PC-9 (cell line): ENCODE measurements around the gene IQCK. TPM values are rescaled to one million over a fixed set of nuclear protein-coding genes. Genes with fewer than 3 reads are reported as not detected.

Experiments
- BruUV-seq: library from RNA; stranded (reverse); fragments of 400-500 nt; replicated peaks from 2 replicates; lab custom pipeline; 2021; lab: Mats Ljungman, UMichigan
- CTCF ChIA-PET: fragments of 300-600 bp; sonication (Branson Sonifier 250); formaldehyde crosslinking; loops from one replicate; lab custom pipeline; 2022; ENCODE audit warnings: antibody characterized with exemption; lab: Charles Lee
- POLR2A ChIA-PET: fragments of 300-600 bp; sonication (Branson Sonifier 250); formaldehyde crosslinking; loops from one replicate; lab custom pipeline; 2022; ENCODE audit warnings: antibody characterized with exemption; ENCODE audit not compliant: unreplicated experiment; lab: Charles Lee
- DNase-seq, 2 experiments: peaks; one replicate each; pipeline versions ENCODE4 v3.0.0 to v3.0.0-alpha.2; 2015 to 2022; ENCODE audit warnings: mixed read lengths in 1 of 2
- H2AFZ ChIP-seq: fragments of 200-600 bp; sonication (generic); 2 replicates; pipeline ENCODE4 v1.8.1; 2017; ENCODE audit warnings: antibody characterized with exemption
- H3F3A ChIP-seq: fragments of 200-600 bp; sonication (generic); 2 replicates; pipeline ENCODE4 v1.8.1; 2017; ENCODE audit warnings: antibody characterized with exemption, mild to moderate bottlenecking, low read depth; ENCODE audit not compliant: insufficient read depth
- H3K27ac ChIP-seq: fragments of 200-600 bp; sonication (generic); 2 replicates; pipeline ENCODE4 v1.6.1; 2016; ENCODE audit warnings: mixed run types
- H3K27me3 ChIP-seq: fragments of 200-600 bp; sonication (generic); 2 replicates; pipeline ENCODE4 v1.6.1; 2016; ENCODE audit warnings: low read depth, mixed run types; ENCODE audit not compliant: insufficient read depth
- H3K36me3 ChIP-seq: fragments of 200-600 bp; sonication (generic); 2 replicates; pipeline ENCODE4 v1.6.1; 2016; ENCODE audit warnings: low read depth, mixed run types
- H3K4me1 ChIP-seq: fragments of 200-600 bp; sonication (generic); replicated peaks from 2 replicates; pipeline ENCODE4 v1.6.1; 2016; ENCODE audit warnings: mixed run types; ENCODE audit not compliant: insufficient read depth
- H3K4me2 ChIP-seq: fragments of 200-600 bp; sonication (generic); 2 replicates; pipeline ENCODE4 v1.6.1; 2017; ENCODE audit warnings: mixed run types
- H3K4me3 ChIP-seq: fragments of 200-600 bp; sonication (generic); 2 replicates; pipeline ENCODE4 v1.6.1; 2016; ENCODE audit warnings: mixed run types
- H3K79me2 ChIP-seq: fragments of 200-600 bp; sonication (generic); 2 replicates; pipeline ENCODE4 v1.6.1; 2017; ENCODE audit warnings: low read depth, mixed run types
- H3K9me2 ChIP-seq: fragments of 200-600 bp; sonication (generic); 2 replicates; pipeline ENCODE4 v1.8.1; 2017; ENCODE audit warnings: mild to moderate bottlenecking; ENCODE audit not compliant: insufficient read depth
- H3K9me3 ChIP-seq: fragments of 200-600 bp; sonication (generic); 2 replicates; pipeline ENCODE4 v1.8.1; 2016; ENCODE audit warnings: low read depth; ENCODE audit not compliant: insufficient read depth
- H4K20me1 ChIP-seq: fragments of 200-600 bp; sonication (generic); 2 replicates; pipeline ENCODE4 v1.8.1; 2017; ENCODE audit not compliant: insufficient read depth
- EZH2 ChIP-seq: fragments of 200-600 bp; sonication (generic); IDR thresholded peaks from 2 replicates; pipeline ENCODE4 v1.8.0; 2017; ENCODE audit warnings: antibody characterized with exemption, low read depth
- intact Hi-C: fragments of 100-400 bp; cut with micrococcal nuclease; formaldehyde crosslinking; loops from one replicate; pipeline ENCODE4 v1.10.0; 2022; ENCODE audit not compliant: unreplicated experiment
- total RNA-seq: library from RNA; stranded (reverse); gene quantifications from 2 replicates; pipeline ENCODE4 v1.2.3, GENCODE V29; 2021
- TF ChIP-seq, protein P1 (sequence below): fragments of 200-600 bp; sonication (generic); conservative IDR thresholded peaks from 2 replicates; pipeline ENCODE4 v1.6.1; 2017; ENCODE audit warnings: mixed run types, antibody characterized with exemption, mild to moderate bottlenecking, moderate library complexity

IQCK gene
- total RNA-seq, 1 experiment from 2014 or later: 21.6 TPM

DNA sequence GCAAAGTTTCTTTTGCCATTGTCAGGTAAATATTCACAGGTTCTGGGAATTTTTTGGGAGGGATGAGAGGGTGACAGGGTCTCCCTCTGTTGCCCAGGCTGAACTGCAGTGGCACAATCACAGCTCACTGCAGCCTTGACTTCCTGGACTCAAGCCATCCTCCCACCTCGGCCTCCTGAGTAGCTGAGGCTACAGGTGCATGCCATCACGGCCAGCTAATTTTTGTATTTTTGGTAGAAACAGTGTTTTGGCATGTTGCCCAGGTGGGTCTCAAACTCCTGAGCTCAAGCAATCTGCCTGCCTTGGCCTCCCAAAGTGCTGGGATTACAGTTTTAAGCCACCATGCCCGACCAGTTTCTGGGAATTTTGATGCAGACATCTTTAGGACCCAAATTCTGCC lies 53.0 kb downstream of the IQCK start:
- H3K4me1 ChIP-seq: no peaks in the 10 kb centered on the region
- H3F3A ChIP-seq: no peaks in the 10 kb centered on the region
- 0 out of 2 replicates have a peak, but pooled peaks cover 3% of the 10 kb centered on the region for H3K36me3 ChIP-seq
- no peaks in the 10 kb centered on the region for H3K79me2 ChIP-seq
- no peak overlapping the region for H3K4me2 ChIP-seq
- no peaks in the 10 kb centered on the region for H3K9me2 ChIP-seq
- no peak for DNase-seq
- H4K20me1 ChIP-seq: no peaks in the 10 kb centered on the region
- H3K27me3 ChIP-seq: no peaks in the 10 kb centered on the region
- TF ChIP-seq, protein P1, sequence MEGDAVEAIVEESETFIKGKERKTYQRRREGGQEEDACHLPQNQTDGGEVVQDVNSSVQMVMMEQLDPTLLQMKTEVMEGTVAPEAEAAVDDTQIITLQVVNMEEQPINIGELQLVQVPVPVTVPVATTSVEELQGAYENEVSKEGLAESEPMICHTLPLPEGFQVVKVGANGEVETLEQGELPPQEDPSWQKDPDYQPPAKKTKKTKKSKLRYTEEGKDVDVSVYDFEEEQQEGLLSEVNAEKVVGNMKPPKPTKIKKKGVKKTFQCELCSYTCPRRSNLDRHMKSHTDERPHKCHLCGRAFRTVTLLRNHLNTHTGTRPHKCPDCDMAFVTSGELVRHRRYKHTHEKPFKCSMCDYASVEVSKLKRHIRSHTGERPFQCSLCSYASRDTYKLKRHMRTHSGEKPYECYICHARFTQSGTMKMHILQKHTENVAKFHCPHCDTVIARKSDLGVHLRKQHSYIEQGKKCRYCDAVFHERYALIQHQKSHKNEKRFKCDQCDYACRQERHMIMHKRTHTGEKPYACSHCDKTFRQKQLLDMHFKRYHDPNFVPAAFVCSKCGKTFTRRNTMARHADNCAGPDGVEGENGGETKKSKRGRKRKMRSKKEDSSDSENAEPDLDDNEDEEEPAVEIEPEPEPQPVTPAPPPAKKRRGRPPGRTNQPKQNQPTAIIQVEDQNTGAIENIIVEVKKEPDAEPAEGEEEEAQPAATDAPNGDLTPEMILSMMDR: no peak
- TF ChIP-seq EZH2: no peak
- 0 out of 2 replicates have a peak, but pooled peaks cover 3% of the 10 kb centered on the region for H3K9me3 ChIP-seq
- H3K4me3 ChIP-seq: no peak overlapping the region
- no peak overlapping the region for H3K27ac ChIP-seq
- BruUV-seq: no TSS peak
- no peak overlapping the region for H2AFZ ChIP-seq
- ChIA-PET POLR2A (no interaction called here), CTCF (no interaction called here)
- intact Hi-C loops: no loop called here

GRCh38 chr16:19771796-19772195 lies 53.7 kb downstream of the IQCK start:
- Histone ChIP-seq H2AFZ (no peak overlapping the region), H3K4me1 (no peaks in the 10 kb centered on the region), H4K20me1 (no peaks in the 10 kb centered on the region), H3K9me2 (no peaks in the 10 kb centered on the region), H3K27me3 (no peaks in the 10 kb centered on the region), H3K27ac (no peak overlapping the region), H3F3A (no peaks in the 10 kb centered on the region), H3K9me3 (0 out of 2 replicates have a peak, but pooled peaks cover 3% of the 10 kb centered on the region), H3K4me2 (no peak overlapping the region), H3K36me3 (no peaks in the 10 kb centered on the region), H3K4me3 (no peak overlapping the region), H3K79me2 (no peaks in the 10 kb centered on the region)
- no TSS peak for BruUV-seq
- CTCF ChIA-PET: no interaction called here
- no peak for DNase-seq
- POLR2A ChIA-PET: no interaction called here
- intact Hi-C loops: no loop called here
- TF ChIP-seq EZH2: no peak
- TF ChIP-seq, protein P1: no peak

- H3K27ac ChIP-seq: no peak overlapping the region
- no peak overlapping the region for H3K4me3 ChIP-seq
- CTCF ChIA-PET: no interaction called here
- BruUV-seq: no TSS peak
- H3F3A ChIP-seq: no peaks in the 10 kb centered on the region
- no peaks in the 10 kb centered on the region for H3K4me1 ChIP-seq
- no peak overlapping the region for H2AFZ ChIP-seq
- no peaks in the 10 kb centered on the region for H3K9me2 ChIP-seq
- no peaks in the 10 kb centered on the region for H3K27me3 ChIP-seq
- H3K4me2 ChIP-seq: no peak overlapping the region
- no peaks in the 10 kb centered on the region for H3K36me3 ChIP-seq
- no peaks in the 10 kb centered on the region for H3K9me3 ChIP-seq
- intact Hi-C loops: no loop called here
- H4K20me1 ChIP-seq: no peaks in the 10 kb centered on the region
- TF ChIP-seq, protein P1: no peak
- no peak for TF ChIP-seq EZH2
- no peaks in the 10 kb centered on the region for H3K79me2 ChIP-seq
- POLR2A ChIA-PET: interaction anchor here (0.7 to 1.2 kb wide), 2 partner anchors 26 to 74 kb away, joined by 3 to 4 read pairs; no protein-coding TSS in a partner anchor
- DNase-seq: no peak
These were observed 56.0 kb downstream of the IQCK start for GRCh38 chr16:19774024-19774423.
